Heart right ventricle (tissue), 16 donors: Measurements from ENCODE around the gene TBC1D20. TPM values are rescaled to one million over a fixed set of nuclear protein-coding genes. Genes with fewer than 3 reads are reported as not detected.
A peak's percentile ranks its signal among the peaks of the same experiment; 100 is the strongest.

ENCODE experiments used
- ATAC-seq, 8 donors: fragments of 200-7000 bp; cut with Tn5 transposase; one replicate each; pipeline ENCODE4 v1.9.1; 2020; ENCODE audit warnings: mild to moderate bottlenecking in 8 of 8, moderate library complexity in 8 of 8, moderate number of reproducible peaks in 1 of 8
- DNase-seq, 2 donors: peaks; one replicate each; pipeline ENCODE4 v3.0.0-alpha.2; 2020
- H3K27ac ChIP-seq, 10 donors: fragments of 200-600 bp; sonication (generic) in 2 of 10; one replicate each; pipeline versions ENCODE4 v1.5.0 to v1.8.0; 2020 to 2022; ENCODE audit warnings: mild to moderate bottlenecking in 3 of 10
- H3K27me3 ChIP-seq, 7 donors: fragments of 200-600 bp; one replicate each; pipeline ENCODE4 v1.8.0; 2021 to 2022; ENCODE audit warnings: mild to moderate bottlenecking in 2 of 7
- H3K36me3 ChIP-seq, 9 donors: fragments of 200-600 bp; sonication (generic) in 1 of 9; one replicate each; pipeline versions ENCODE4 v1.5.0 to v1.8.0; 2020 to 2022; ENCODE audit warnings: mild to moderate bottlenecking in 2 of 9
- H3K4me1 ChIP-seq, 9 donors: fragments of 200-600 bp; sonication (generic) in 1 of 9; one replicate each; pipeline versions ENCODE4 v1.5.0 to v1.8.0; 2020 to 2022; ENCODE audit warnings: mild to moderate bottlenecking in 4 of 9
- H3K4me3 ChIP-seq, 10 donors: fragments of 200-600 bp; sonication (generic) in 2 of 10; one replicate each; pipeline versions ENCODE4 v1.5.0 to v1.8.0; 2020 to 2022; ENCODE audit warnings: mild to moderate bottlenecking in 7 of 10, moderate library complexity in 2 of 10
- H3K9me3 ChIP-seq, 11 donors: fragments of 200-600 bp in 10 of 11; sonication (generic) in 2 of 11; one replicate each; pipeline versions ENCODE4 v1.5.0 to v1.8.0; 2013 to 2022; ENCODE audit warnings: mild to moderate bottlenecking in 2 of 11, control low read depth in 1 of 11, moderate library complexity in 1 of 11
- CTCF ChIP-seq, 9 donors: fragments of 200-600 bp; sonication (generic) in 2 of 9; IDR thresholded peaks; one replicate each; pipeline versions ENCODE4 v1.5.0 to v1.8.0; 2021 to 2022; ENCODE audit warnings: antibody characterized with exemption in 9 of 9, mild to moderate bottlenecking in 5 of 9, moderate library complexity in 1 of 9
- WGBS, 2 donors: extraction: QIAGEN DNeasy Blood & Tissue Kit; methylation state at CpG; one replicate each; pipeline ENCODE4 v1.1.7; 2013; ENCODE audit warnings: inconsistent platforms in 1 of 2; 5-methylcytosine and 5-hydroxymethylcytosine counted together
- intact Hi-C, 10 donors: fragments of 100-400 bp; cut with DNase I; formaldehyde crosslinking; loops; one replicate each; pipeline versions ENCODE4 v1.11.1 to v1.14.2; 2022
- polyA plus RNA-seq, 2 donors: library from polyadenylated mRNA; stranded (reverse); fragments of 200-250 nt; gene quantifications; one replicate each; pipeline ENCODE4 v1.2.3, GENCODE V29; 2013
- total RNA-seq, 10 donors: library from RNA; stranded (reverse); fragmentation: NEBNext Ultra II Directional in 3 of 10; extraction: Animal tissue kit (Norgen Biotek cat#: 25700) in 3 of 10; gene quantifications; one replicate each; pipeline versions ENCODE4 v1.2.1 to v1.2.4, GENCODE V29; 2021 to 2023
- donor health status: Arrhythmogenic right ventricular cardiomyopathy.
- donor health status: ischemic (EF 13 %, LVEDD 7.1; RV severe dilation, severe dysfunction).
- donor health status: healthy with polysubstance abuse.
- donor health status: DM: no; HTN: yes; CAD: no.
- donor health status: DM: no; HTN: no; CAD: no.
- donor health status: ischemic (EF 25% LVEDD 6.9; RV normal size, moderate dysfunction).
- donor health status: ischemic (EF 25% LVEDD 5.7; RV mildly dilated, moderate dysfunction).
- donor health status: healthy.
- donor health status: DM: yes; HTN: yes; CAD: no.
- donor health status: Ischemic cardiomyopathy.
- donor health status: ischemic (EF 35%, LVEDD 5.7; RV mildly dilated, moderate dysfunction).
- donor health status: nonischemic (EF 11% LVEDD 7.7; RV severe dilation, severe dysfunction).
- donor health status: DM: yes; HTN: yes; CAD: no.
- donor health status: PGD.
- donor health status: ischemic (EF 29% LVEDD 5.4; RV normal size, mild dysfunction).
- donor health status: nonischemic (EF 23%, LVEDD 6.1; RV moderate dilation, normal function).

The TBC1D20 gene
- total and polyA plus RNA-seq, 12 donors = 12.9 to 28.2 (median 22.9) TPM

- no peak for ATAC-seq
- 76 to 79% methylated on average over 7 of the region's 7 CpGs for WGBS, 2 donors
- H3K36me3 ChIP-seq = peaks cover 0 to 92% (median 72%) of the 10 kb centered on the region in 9 donors
- no peak for DNase-seq
- intact Hi-C loops = no loop called here
- H3K27me3 ChIP-seq = no peaks in the 10 kb centered on the region
- H3K27ac ChIP-seq = no peak overlapping the region
- no peaks in the 10 kb centered on the region for H3K9me3 ChIP-seq
- no peak overlapping the region for H3K4me3 ChIP-seq
- no peak for TF ChIP-seq CTCF (IDR thresholded peaks at IDR 0.05)
- H3K4me1 ChIP-seq = peaks cover 0 to 37% (median 18%) of the 10 kb centered on the region in 9 donors
Observed at GRCh38 chr20:435558-435957, 26.8 kb downstream of the TBC1D20 start.

- Histone ChIP-seq H3K27ac (no peak overlapping the region), H3K9me3 (no peaks in the 10 kb centered on the region), H3K36me3 (peaks cover 0 to 92% (median 72%) of the 10 kb centered on the region in 9 donors), H3K4me3 (no peak overlapping the region), H3K27me3 (no peaks in the 10 kb centered on the region), H3K4me1 (peaks cover 0 to 35% (median 18%) of the 10 kb centered on the region in 9 donors)
- no peak for TF ChIP-seq CTCF (IDR thresholded peaks at IDR 0.05)
- DNase-seq (no peak), ATAC-seq (no peak)
- 90 to 91% methylated on average over 16 of the region's 16 CpGs for WGBS, 2 donors
- intact Hi-C loops = no loop called here
Observed at GRCh38 chr20:434661-435419, 27.5 kb downstream of the TBC1D20 start.

- Histone ChIP-seq H3K27me3 (no peaks in the 10 kb centered on the region), H3K4me1 (peaks cover 0 to 29% (median 15%) of the 10 kb centered on the region in 9 donors), H3K27ac (no peak overlapping the region), H3K9me3 (no peaks in the 10 kb centered on the region), H3K36me3 (peaks cover 0 to 92% (median 66%) of the 10 kb centered on the region in 9 donors), H3K4me3 (no peak overlapping the region)
- ATAC-seq (no peak), DNase-seq (no peak)
- 79 to 82% methylated on average over 11 of the region's 11 CpGs for WGBS, 2 donors
- intact Hi-C loops = no loop called here
- no peak for TF ChIP-seq CTCF (IDR thresholded peaks at IDR 0.05)
Observed at GRCh38 chr20:434221-434620, 28.1 kb downstream of the TBC1D20 start.

GRCh38 chr20:433300-433975, 28.9 kb downstream of the TBC1D20 start:
- Histone ChIP-seq H3K27ac (peak overlapping the region in 3 of 10 donors; percentile 14 to 46 (median 44)), H3K9me3 (no peaks in the 10 kb centered on the region), H3K36me3 (peaks cover 0 to 92% (median 64%) of the 10 kb centered on the region in 9 donors), H3K4me3 (no peak overlapping the region), H3K4me1 (peaks cover 0 to 21% (median 8%) of the 10 kb centered on the region in 9 donors), H3K27me3 (no peaks in the 10 kb centered on the region)
- ATAC-seq = peak in 2 of 8 donors; percentile 3 to 18
- TF ChIP-seq CTCF (IDR thresholded peaks at IDR 0.05) = no peak
- DNase-seq = no peak
- 76 to 78% methylated on average over 12 of the region's 12 CpGs for WGBS, 2 donors
- intact Hi-C loops = no loop called here
